Natural killer cell treated with Interleukin-12 subunit alpha and Interleukin-12 subunit beta and Interleukin-15 and Interleukin-18, amount 100 ng/mL, for 72 hours (primary cell): ENCODE results near the gene CRELD2. TPM values are rescaled to one million over a fixed set of nuclear protein-coding genes. Genes with fewer than 3 reads are reported as not detected.
A peak's percentile ranks its signal among the peaks of the same experiment; 100 is the strongest.

ENCODE experiments used
- ATAC-seq, 2 donors: fragments of 150-1000 bp; cut with Tn5 transposase in 1 of 2; sonication (Bioruptor Pico), chemical (Tn5 transposase) in 1 of 2; 2 replicates each; pipeline ENCODE4 v1.10.0; 2021
- DNase-seq: peaks from one replicate; pipeline ENCODE4 v3.0.0; 2022; ENCODE audit warnings: low spot score
- H3K27ac Mint-ChIP-seq, 2 donors: 1 replicate in 1 of 2; 2 replicates in 1 of 2; pipeline ENCODE4 v1.8.0; 2022; ENCODE audit warnings: mixed read lengths in 2 of 2, mild to moderate bottlenecking in 1 of 2, moderate library complexity in 1 of 2
- H3K27me3 Mint-ChIP-seq, 2 donors: 1 replicate in 1 of 2; 2 replicates in 1 of 2; pipeline ENCODE4 v1.8.0; 2022; ENCODE audit warnings: mixed read lengths in 2 of 2
- H3K36me3 Mint-ChIP-seq: one replicate; pipeline ENCODE4 v1.8.0; 2022; ENCODE audit warnings: mixed read lengths
- H3K4me1 Mint-ChIP-seq, 2 donors: 1 replicate in 1 of 2; 2 replicates in 1 of 2; pipeline ENCODE4 v1.8.0; 2022; ENCODE audit warnings: low read depth in 2 of 2, mixed read lengths in 2 of 2, mild to moderate bottlenecking in 1 of 2
- H3K4me3 Mint-ChIP-seq: one replicate; pipeline ENCODE4 v1.8.0; 2022; ENCODE audit warnings: mixed read lengths
- H3K9me3 Mint-ChIP-seq: 2 replicates; pipeline ENCODE4 v1.8.0; 2022; ENCODE audit warnings: mixed read lengths
- total RNA-seq, 2 donors: library from RNA; stranded (reverse); gene quantifications; one replicate each; pipeline ENCODE4 v1.2.3, GENCODE V29; 2022

CRELD2 gene
- total RNA-seq, 2 donors from 2014 or later = 59.5 to 75.7 TPM

DNA sequence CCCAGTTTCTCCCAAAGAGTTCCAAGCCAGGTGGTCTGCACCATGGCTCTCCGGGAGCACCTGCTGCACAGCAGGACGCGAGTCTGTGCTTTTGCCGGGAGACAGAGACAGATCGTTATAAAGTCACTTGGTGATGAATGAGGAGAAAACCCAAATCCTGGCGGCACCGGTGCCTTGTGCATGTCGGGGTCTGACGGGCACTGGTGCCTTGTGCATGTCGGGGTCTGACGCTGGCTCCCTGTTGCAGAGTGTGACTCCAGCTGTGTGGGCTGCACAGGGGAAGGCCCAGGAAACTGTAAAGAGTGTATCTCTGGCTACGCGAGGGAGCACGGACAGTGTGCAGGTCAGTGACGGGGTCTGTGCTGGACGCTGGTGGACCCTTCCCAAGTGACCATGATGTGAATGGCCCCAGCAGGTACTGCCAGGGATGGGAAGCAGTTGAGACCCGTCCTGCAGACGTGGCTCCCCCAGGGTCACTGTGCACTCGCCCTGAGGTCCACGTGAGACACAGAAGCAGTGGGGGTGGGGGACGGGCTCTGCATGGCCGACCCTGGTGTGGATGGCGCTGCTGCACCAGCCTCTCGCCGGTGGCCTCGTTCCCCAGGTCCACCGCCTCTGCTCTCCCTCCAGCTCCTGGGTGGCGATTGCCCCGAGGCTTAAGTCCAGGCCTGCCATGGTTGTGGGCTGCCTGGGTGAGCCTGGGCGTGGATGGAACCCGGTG lies 5.8 kb downstream of the CRELD2 start:
- Mint-ChIP-seq H3K4me1 (peaks cover 22 to 24% of the 10 kb centered on the region in 2 donors), H3K4me3 (no peak overlapping the region)
- ATAC-seq = no peak

DNA sequence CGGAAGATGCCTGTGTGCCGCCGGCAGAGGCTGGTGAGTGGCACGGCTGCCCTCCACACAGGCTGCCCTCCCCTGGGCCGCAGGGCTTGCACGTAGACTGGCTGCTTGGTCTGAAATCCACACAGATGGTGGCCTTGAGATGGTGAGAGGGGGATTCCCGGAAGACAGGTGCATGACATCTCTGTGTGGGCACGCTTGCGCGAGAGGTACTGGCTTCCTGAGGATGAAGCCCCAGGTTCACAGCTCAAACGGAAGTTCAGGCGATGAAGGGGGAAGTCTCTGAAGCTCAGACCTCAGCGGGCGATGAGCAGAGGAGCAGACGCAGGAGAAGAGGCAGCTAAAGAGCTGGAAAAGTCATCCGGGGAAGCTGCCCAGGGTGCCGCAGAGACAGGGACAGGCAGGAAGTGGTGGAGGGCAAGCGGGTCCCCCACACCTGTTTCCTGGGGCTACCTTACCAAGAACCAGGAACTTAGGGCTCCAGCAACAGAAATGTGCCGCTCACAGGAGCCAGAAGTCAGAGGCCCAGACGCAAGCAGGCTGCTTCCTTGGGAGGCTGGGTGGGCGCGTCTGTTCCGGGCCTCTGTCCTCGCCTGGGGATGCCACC lies 7.2 kb downstream of the CRELD2 start:
- Mint-ChIP-seq H3K9me3 (no peaks in the 10 kb centered on the region), H3K27me3 (no peaks in the 10 kb centered on the region), H3K4me1 (peaks cover 12 to 13% of the 10 kb centered on the region in 2 donors), H3K36me3 (no peaks in the 10 kb centered on the region), H3K4me3 (peak overlapping the region; percentile 63), H3K27ac (peak overlapping the region; percentile 85 to 89)
- ATAC-seq = peak in 1 of 2 donors; percentile 49
- DNase-seq = no peak

More for the DNA sequence above, 5.8 kb downstream of the CRELD2 start:
- Mint-ChIP-seq H3K27me3 (no peaks in the 10 kb centered on the region), H3K9me3 (no peaks in the 10 kb centered on the region), H3K27ac (no peak overlapping the region), H3K36me3 (no peaks in the 10 kb centered on the region)
- DNase-seq = no peak

DNA sequence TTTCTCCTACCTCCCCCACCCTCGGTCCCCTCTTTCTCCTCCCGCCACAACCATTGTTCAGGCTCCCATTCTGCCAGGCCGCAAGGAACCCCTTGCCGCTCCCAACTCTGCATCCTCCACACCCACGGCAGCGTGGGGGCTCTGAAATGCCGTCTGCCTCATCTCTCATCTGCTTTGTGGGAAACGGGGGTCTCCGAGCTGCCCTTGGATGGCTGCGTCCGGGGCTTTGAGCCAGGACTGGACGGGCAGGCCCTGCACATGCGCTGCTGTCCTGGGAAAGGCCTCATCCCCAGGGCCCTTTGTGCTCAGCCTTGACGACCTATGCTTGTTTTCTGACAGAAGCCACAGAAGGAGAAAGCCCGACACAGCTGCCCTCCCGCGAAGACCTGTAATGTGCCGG lies 8.5 kb downstream of the CRELD2 start:
- ATAC-seq (no peak), DNase-seq (no peak)
- H3K4me3 Mint-ChIP-seq = no peak overlapping the region
- peak overlapping the region; percentile 28 to 67 for H3K27ac Mint-ChIP-seq
- peaks cover 17% of the 10 kb centered on the region in 2 donors for H3K4me1 Mint-ChIP-seq
- no peaks in the 10 kb centered on the region for H3K36me3 Mint-ChIP-seq
- no peaks in the 10 kb centered on the region for H3K9me3 Mint-ChIP-seq
- no peaks in the 10 kb centered on the region for H3K27me3 Mint-ChIP-seq

DNA sequence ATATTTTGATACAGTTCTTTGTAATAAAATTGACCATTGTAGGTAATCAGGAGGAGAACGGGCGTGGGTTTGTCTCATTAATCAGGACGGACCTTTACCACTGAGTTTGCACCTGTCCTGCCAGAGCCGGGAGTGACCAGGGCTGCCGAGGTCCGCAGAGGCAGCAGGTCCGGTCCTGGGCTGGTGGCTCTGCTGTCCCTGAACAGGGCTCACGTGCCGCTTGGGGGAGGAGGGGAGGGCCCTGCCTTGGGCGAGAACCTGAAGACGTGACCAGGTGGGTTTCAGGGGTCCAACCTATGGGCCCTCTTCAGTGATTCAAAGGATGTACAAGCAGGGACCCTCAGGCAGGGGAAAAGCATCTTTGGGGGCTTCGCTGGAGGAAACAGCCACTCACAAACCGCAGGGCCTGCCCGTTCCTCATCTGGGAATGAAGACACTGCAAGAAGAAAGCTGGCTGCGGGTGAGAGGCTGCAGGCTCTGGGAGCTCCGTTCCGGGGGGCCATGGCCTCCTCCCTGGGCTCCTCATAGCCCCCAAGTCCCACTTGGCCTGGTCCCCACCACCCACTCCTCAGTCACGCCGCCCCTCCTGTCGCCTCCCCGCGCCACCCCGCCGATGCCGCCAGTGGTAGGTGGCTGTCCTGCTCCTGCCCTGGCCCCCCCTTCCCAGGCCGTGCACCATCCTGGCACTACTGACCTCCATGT lies 9.2 kb downstream of the CRELD2 start:
- DNase-seq (no peak), ATAC-seq (no peak)
- H3K27ac Mint-ChIP-seq = peak overlapping the region; percentile 28 to 67
- no peak overlapping the region for H3K4me3 Mint-ChIP-seq
- no peaks in the 10 kb centered on the region for H3K36me3 Mint-ChIP-seq
- H3K9me3 Mint-ChIP-seq = no peaks in the 10 kb centered on the region
- H3K27me3 Mint-ChIP-seq = no peaks in the 10 kb centered on the region
- peaks cover 17% of the 10 kb centered on the region in 2 donors for H3K4me1 Mint-ChIP-seq

DNA sequence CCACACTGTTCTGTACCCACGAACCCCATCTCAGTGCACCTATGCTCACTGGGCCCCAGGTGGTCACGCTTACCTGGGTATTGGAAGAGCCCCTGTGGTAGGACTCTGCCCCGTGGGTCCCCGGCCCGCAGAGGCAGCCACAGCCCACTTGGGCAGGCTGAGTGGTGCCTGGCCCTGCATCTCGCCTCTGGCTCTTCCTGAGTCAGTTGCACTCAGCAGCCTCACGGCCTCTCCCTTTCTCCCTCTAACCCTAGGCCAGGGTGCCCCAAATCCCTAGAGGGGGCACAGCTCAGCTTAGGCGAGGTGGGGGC lies 9.7 kb downstream of the CRELD2 start:
- H3K4me3 Mint-ChIP-seq = no peak overlapping the region
- ATAC-seq (no peak), DNase-seq (no peak)
- no peaks in the 10 kb centered on the region for H3K9me3 Mint-ChIP-seq
- H3K27ac Mint-ChIP-seq = no peak overlapping the region
- peaks cover 20 to 21% of the 10 kb centered on the region in 2 donors for H3K4me1 Mint-ChIP-seq
- no peaks in the 10 kb centered on the region for H3K27me3 Mint-ChIP-seq
- H3K36me3 Mint-ChIP-seq = no peaks in the 10 kb centered on the region

DNA sequence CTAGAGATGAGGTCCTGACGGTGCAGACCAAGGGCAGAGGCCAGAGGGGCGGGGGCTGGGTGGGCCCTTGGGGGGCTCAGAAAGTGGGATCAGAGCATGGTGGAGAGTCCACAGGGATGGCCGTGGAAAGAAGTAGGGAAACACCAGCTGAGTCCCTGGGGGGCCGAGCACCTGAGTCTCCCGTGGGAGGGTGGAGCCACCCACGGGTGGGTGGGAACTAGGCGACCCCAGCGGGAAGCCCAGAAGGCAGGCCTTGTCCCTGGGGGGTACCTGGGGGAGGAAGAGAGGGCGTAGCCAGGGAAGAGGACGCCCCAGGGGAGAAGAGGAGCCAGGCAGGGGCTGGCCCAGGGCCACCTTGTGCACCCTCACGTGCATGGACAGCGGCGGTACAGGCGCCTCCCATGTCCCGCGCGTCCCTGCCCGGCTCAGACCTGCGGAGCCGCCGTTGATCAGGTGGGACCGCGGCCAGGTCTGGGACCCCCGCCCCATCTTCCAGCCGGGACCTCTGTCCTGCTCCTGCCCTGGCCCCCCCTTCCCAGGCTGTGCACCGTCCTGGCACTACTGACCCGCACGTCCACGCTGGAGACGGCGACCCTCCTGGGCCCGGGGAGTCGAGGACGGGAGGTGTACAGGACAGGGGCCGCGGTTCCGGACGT lies 10.2 kb downstream of the CRELD2 start:
- Mint-ChIP-seq H3K27ac (no peak overlapping the region), H3K4me3 (no peak overlapping the region), H3K27me3 (no peaks in the 10 kb centered on the region), H3K36me3 (no peaks in the 10 kb centered on the region), H3K4me1 (peaks cover 22 to 25% of the 10 kb centered on the region in 2 donors), H3K9me3 (no peaks in the 10 kb centered on the region)
- ATAC-seq (no peak), DNase-seq (no peak)

DNA sequence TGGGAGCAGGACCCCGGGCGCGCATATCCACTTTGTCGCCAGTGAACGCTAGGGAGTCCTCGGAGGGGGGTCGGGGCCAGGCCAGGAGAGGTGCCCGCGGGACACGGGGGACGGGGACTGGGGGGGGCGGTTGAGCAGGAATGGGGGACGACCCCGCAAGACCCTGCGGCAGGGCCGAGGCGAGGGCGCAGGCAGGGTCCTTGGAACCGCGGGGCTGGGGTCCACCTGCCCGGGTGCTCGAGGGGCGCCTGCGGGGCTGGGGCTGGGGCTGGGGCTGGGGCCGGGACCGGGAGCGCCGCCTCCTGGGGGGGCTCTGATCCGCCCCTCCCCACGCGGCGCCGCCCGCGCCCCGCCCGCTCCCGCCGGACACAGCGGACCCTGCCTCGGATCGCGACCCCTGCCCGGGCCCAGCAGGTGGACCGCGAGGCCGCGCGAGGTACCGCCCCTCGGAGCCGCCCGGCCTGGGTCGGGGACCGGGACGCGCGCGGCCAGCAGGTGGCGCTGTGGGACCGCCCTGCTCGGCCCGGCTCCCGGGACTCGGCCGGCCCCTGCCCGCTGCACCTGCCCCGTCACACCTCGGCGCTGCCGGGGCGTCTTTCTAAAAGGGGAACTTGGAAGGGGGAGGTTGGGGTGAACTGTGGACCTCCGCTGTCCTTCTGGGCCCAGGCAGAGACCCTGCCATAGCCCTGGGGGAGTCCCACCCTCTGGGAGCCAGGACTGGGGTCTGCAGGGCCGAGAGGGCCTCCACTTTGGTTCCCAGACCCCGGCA lies 11.0 kb downstream of the CRELD2 start:
- Mint-ChIP-seq H3K9me3 (no peaks in the 10 kb centered on the region), H3K4me1 (peaks cover 22 to 25% of the 10 kb centered on the region in 2 donors), H3K36me3 (no peaks in the 10 kb centered on the region), H3K27me3 (no peaks in the 10 kb centered on the region), H3K27ac (no peak overlapping the region), H3K4me3 (no peak overlapping the region)
- DNase-seq (peak; percentile 75), ATAC-seq (peak; percentile 78 to 83)

DNA sequence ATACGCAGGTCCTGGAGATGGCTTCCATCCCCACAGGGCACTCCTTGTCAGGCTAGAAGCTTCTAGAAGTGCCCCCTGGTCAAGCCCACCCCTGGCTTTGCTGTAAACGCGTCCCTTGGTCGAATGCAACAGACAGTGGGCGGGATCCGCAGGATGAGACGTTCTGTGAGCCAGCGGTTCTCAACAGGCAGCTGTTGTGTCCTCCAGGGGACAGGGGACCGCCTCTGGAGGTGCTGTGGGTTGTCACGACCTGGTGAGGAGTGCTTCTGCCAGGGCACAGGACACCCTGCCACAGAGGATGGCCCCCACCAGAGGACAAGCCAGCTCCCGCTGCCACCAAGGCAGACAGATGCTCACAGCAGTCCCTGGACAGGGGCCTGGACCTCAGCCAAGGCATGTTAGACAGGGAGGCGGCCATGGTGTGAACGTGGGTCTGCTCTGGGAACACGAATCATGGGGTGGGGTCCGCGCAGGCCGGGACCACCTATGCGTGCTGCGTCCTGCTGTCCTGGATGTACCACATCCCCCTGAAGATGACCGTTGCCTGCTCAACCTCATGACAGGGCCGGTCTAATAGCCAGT lies 11.7 kb downstream of the CRELD2 start:
- Mint-ChIP-seq H3K4me3 (no peak overlapping the region), H3K4me1 (peaks cover 21 to 23% of the 10 kb centered on the region in 2 donors), H3K27ac (no peak overlapping the region), H3K9me3 (no peaks in the 10 kb centered on the region), H3K27me3 (no peaks in the 10 kb centered on the region), H3K36me3 (no peaks in the 10 kb centered on the region)
- no peak for DNase-seq
- ATAC-seq = no peak

DNA sequence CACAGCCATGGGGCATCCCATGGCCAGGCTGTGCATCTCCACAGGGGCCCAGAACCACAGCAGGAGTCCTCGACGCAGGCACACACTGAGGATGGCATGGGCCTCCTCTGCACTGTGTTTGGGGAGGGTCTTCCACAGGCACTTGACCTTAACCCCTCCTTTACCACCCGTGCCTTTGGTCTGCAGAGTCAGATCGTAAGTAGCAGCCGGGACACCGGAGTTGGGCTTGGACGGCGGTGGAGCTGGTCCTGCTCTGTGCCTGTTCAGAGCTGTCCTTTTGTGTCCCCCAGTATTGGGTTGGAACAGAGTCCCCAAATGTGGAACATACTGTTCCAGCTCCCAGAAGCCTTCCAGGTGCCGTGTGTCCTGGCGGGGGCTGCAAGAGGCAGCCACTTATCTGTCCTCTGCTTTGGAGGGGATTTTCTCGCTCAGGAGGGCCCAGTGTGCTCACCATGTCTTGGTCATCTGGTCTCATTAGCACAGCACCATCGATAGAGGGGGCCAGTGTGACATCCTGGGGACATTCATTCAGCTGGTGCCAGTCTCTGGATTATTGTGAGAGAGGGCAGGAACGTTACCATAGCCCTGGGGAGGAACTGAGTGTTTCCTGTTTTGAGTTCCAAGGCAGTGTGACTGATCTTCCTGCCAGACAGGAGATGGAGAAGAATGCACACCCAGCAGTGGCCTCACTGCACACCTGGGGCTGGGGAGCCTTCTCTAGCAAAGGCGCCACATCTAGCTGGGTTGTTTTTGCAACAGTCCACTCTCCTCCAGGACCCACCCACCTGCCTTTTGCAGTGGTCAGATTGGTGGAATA lies 12.4 kb downstream of the CRELD2 start:
- no peak for DNase-seq
- no peaks in the 10 kb centered on the region for H3K27me3 Mint-ChIP-seq
- no peaks in the 10 kb centered on the region for H3K9me3 Mint-ChIP-seq
- ATAC-seq = no peak
- no peak overlapping the region for H3K27ac Mint-ChIP-seq
- H3K36me3 Mint-ChIP-seq = no peaks in the 10 kb centered on the region
- no peak overlapping the region for H3K4me3 Mint-ChIP-seq
- peaks cover 14 to 17% of the 10 kb centered on the region in 2 donors for H3K4me1 Mint-ChIP-seq

DNA sequence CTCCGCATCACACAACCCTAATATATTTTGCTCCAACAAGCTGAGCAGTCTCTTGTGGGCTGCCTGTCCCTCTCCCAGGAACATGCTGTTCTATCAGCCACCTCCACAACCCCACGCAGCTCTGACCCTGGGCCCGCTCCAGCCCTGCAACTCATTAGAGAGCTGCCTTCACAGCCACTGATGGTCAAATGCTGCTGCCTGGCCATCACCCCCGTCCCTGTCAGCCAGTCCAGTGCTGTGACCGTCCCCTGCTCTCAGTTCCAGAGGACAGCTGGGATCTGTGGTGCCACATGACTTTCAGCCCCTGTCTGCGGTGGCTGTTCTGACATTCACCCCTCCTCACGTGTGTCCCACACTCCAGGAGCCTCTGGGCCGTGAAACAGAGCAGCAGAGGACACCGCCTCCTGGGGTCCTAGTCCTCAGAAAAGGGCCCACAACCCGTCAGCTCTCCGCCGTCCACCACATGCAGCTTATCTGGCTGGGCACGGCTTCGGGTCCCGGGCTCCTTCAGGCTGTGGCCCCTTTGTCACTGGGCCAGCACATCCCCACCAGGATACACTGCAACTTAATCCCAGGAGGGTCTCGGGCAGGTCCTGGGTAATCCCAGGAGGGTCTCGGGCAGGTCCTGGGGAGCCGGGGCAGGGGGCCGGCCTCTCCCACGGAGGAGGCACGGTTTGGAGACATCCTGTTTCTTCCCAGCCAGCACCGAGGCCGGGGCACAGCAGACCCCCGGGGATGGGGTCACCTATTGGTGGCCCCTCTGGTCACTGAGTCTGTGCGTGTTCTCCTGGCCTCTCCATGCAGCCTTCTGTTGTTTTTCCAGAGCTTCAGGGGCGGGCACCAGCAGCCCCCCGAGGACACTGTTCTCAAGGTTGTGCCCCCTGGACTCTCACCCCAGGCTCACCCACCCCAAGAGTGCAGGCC lies 15.1 kb downstream of the CRELD2 start:
- H3K27ac Mint-ChIP-seq = peak overlapping the region; percentile 23 to 45
- peak overlapping the region; percentile 54 for H3K4me3 Mint-ChIP-seq
- no peak for ATAC-seq
- peaks cover 9 to 16% of the 10 kb centered on the region in 2 donors for H3K4me1 Mint-ChIP-seq
- H3K27me3 Mint-ChIP-seq = no peaks in the 10 kb centered on the region
- H3K9me3 Mint-ChIP-seq = no peaks in the 10 kb centered on the region
- no peak for DNase-seq
- H3K36me3 Mint-ChIP-seq = no peaks in the 10 kb centered on the region

DNA sequence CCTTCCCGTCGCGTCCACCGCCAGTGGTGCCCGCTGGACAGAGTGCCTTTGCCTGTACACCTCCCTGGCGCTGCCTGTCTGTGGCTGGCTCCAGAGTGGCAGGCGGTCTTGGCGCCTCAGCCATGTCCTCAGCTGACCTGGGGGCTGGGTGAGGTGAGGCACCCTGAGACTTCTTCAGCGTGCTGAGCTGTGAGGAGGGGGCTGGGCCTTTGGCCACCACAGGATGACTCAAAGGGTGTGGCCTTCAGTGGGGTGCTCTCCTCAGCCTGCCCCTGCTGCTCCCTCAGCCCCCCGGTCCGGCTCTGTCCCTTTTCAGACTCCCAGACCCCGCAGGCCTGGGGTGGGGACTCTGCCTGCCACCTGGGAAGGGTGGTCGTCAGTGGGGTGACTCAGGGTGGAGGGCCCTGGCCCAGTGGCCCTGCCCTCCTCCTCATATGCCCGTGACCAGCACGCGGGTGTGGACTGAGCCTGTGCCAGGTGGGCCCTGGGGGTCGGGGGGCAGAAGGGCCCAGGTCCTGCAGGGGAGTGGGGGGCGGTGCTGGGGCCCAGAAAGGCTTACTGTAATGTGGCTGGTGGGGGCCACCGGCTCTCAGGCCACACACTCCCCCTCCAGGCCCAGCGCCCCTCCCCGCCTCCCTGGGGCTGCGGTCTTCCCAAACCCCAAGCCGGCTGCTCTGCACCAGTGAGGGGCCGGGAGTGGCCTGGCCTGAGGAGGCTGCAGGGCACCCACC lies 15.9 kb downstream of the CRELD2 start:
- Mint-ChIP-seq H3K9me3 (no peaks in the 10 kb centered on the region), H3K4me3 (peak overlapping the region; percentile 54), H3K4me1 (peaks cover 9 to 16% of the 10 kb centered on the region in 2 donors), H3K36me3 (no peaks in the 10 kb centered on the region), H3K27me3 (no peaks in the 10 kb centered on the region), H3K27ac (peak overlapping the region; percentile 23 to 45)
- peak; percentile 10 to 38 for ATAC-seq
- peak; percentile 81 for DNase-seq
